SK-N-SH treated with all-trans-retinoic acid at 6 μM for 48 hours (cell line): Measurements from ENCODE around the gene LTBR.

ENCODE experiments used
- ATAC-seq: fragments of 200-7000 bp; cut with Tn5 transposase; 3 replicates; pipeline ENCODE4 v1.9.1; 2020; ENCODE audit warnings: mild to moderate bottlenecking, moderate library complexity
- ARNTL ChIP-seq: fragments of 450-650 bp; formaldehyde crosslinking; IDR thresholded peaks from 2 replicates; pipeline ENCODE4 v1.5.0; 2020; ENCODE audit warnings: low read depth, mild to moderate bottlenecking, moderate library complexity, borderline replicate concordance
- BACH2 ChIP-seq: fragments of 250-450 bp; sonication (Bioruptor Pico); IDR thresholded peaks from 2 replicates; pipeline ENCODE4 v1.9.0; 2021; ENCODE audit warnings: mild to moderate bottlenecking, borderline replicate concordance
- CSDC2 ChIP-seq: fragments of 250-450 bp; sonication (Bioruptor Pico); IDR thresholded peaks from 2 replicates; pipeline ENCODE4 v1.5.0; 2020; ENCODE audit warnings: mild to moderate bottlenecking, moderate library complexity
- ESRRG ChIP-seq: fragments of 250-450 bp; sonication (Bioruptor Pico); IDR thresholded peaks from 2 replicates; pipeline ENCODE4 v1.6.1; 2021; ENCODE audit warnings: mild to moderate bottlenecking
- GLIS3 ChIP-seq: fragments of 250-450 bp; sonication (Bioruptor Pico); IDR thresholded peaks from 2 replicates; pipeline ENCODE4 v1.5.0; 2020; ENCODE audit warnings: mild to moderate bottlenecking, moderate library complexity
- ISL1 ChIP-seq: fragments of 250-450 bp; sonication (Bioruptor Pico); IDR thresholded peaks from 2 replicates; pipeline ENCODE4 v2.1.2; 2022; ENCODE audit warnings: mild to moderate bottlenecking, moderate library complexity
- PPARA ChIP-seq: fragments of 250-450 bp; sonication (Bioruptor Pico); IDR thresholded peaks from 2 replicates; pipeline ENCODE4 v1.5.0; 2020; ENCODE audit warnings: mild to moderate bottlenecking, borderline replicate concordance
- RARB ChIP-seq: fragments of 250-450 bp; sonication (Bioruptor Pico); IDR thresholded peaks from 2 replicates; pipeline ENCODE4 v1.8.0; 2021; ENCODE audit warnings: mild to moderate bottlenecking, moderate library complexity
- SNAI2 ChIP-seq: fragments of 250-450 bp; sonication (Bioruptor Pico); IDR thresholded peaks from 2 replicates; pipeline ENCODE4 v1.5.0; 2020; ENCODE audit warnings: mild to moderate bottlenecking, moderate library complexity
- TCF4 ChIP-seq: fragments of 250-450 bp; sonication (Bioruptor Pico); IDR thresholded peaks from 2 replicates; pipeline ENCODE4 v1.8.0; 2021; ENCODE audit warnings: mild to moderate bottlenecking, moderate library complexity, borderline replicate concordance
- TOX ChIP-seq: fragments of 250-450 bp; sonication (Bioruptor Pico); IDR thresholded peaks from 2 replicates; pipeline ENCODE4 v1.8.0; 2021; ENCODE audit warnings: mild to moderate bottlenecking, moderate library complexity, borderline replicate concordance
- ZFP3 ChIP-seq: fragments of 250-450 bp; sonication (Bioruptor Pico); IDR thresholded peaks from 2 replicates; pipeline ENCODE4 v1.5.0; 2020; ENCODE audit warnings: mild to moderate bottlenecking, moderate library complexity
- ZFP30 ChIP-seq: fragments of 450-650 bp; formaldehyde crosslinking; IDR thresholded peaks from 2 replicates; pipeline ENCODE4 v1.5.0; 2022; ENCODE audit warnings: mild to moderate bottlenecking, moderate library complexity
- ZNF565 ChIP-seq: fragments of 450-650 bp; formaldehyde crosslinking; conservative IDR thresholded peaks from 2 replicates; pipeline ENCODE4 v1.5.0; 2020; ENCODE audit warnings: low read depth, mild to moderate bottlenecking, moderate library complexity
- TF ChIP-seq, protein P1 (sequence below): fragments of 250-450 bp; sonication (Bioruptor Pico); IDR thresholded peaks from 2 replicates; pipeline ENCODE4 v1.8.0; 2021; ENCODE audit warnings: low read depth, mild to moderate bottlenecking, moderate library complexity, borderline replicate concordance
- TF ChIP-seq, protein P2 (sequence below): fragments of 250-450 bp; sonication (Bioruptor Pico); IDR thresholded peaks from 2 replicates; pipeline ENCODE4 v1.5.1; 2021; ENCODE audit warnings: mild to moderate bottlenecking, moderate library complexity
- TF ChIP-seq, protein P3 (sequence below): fragments of 250-450 bp; sonication (Bioruptor Pico); IDR thresholded peaks from 2 replicates; pipeline ENCODE4 v1.5.1; 2020; ENCODE audit warnings: low read depth, mild to moderate bottlenecking, moderate library complexity
- TF ChIP-seq, protein P4 (sequence below): fragments of 250-450 bp; sonication (Bioruptor Pico); IDR thresholded peaks from 2 replicates; pipeline ENCODE4 v1.5.0; 2020; ENCODE audit warnings: mild to moderate bottlenecking, moderate library complexity

LTBR gene

DNA sequence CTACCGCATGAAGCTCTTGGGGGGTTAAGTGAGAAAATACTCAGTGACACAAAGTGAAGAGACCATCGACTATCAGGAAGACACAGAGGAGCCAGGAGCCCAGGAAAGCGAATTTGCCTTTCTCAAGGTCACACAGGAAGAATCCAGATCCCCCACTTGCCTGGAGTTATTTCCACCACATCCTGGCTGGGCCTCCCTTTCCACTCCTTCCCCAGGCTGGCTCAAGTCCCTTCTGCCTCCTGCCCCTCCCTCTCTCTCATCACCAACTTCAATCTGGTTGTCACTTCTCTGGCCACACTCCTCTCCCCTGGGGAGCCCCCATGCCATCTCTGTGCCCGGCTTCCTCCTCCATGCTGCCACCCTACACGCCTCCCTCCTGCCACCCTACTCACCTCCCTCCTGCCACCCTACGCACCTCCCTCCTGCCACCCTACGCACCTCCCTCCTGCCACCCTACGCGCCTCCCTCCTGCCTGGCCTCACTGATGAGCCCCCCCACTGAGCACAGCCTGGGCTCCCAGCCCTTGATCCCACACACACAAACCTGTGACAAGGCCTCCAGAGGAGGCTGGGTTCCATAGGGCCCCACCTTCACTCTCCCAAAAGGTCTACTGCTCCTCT lies 14.9 kb upstream of the LTBR start:
- no peak for ATAC-seq
- TF ChIP-seq SNAI2 (no peak), ZFP3 (no peak), PPARA (CRISPR knock-in tag) (no peak), ZFP30 (CRISPR knock-in tag) (no peak), ISL1 (no peak), BACH2 (CRISPR knock-in tag) (no peak)
- TF ChIP-seq, protein P1, sequence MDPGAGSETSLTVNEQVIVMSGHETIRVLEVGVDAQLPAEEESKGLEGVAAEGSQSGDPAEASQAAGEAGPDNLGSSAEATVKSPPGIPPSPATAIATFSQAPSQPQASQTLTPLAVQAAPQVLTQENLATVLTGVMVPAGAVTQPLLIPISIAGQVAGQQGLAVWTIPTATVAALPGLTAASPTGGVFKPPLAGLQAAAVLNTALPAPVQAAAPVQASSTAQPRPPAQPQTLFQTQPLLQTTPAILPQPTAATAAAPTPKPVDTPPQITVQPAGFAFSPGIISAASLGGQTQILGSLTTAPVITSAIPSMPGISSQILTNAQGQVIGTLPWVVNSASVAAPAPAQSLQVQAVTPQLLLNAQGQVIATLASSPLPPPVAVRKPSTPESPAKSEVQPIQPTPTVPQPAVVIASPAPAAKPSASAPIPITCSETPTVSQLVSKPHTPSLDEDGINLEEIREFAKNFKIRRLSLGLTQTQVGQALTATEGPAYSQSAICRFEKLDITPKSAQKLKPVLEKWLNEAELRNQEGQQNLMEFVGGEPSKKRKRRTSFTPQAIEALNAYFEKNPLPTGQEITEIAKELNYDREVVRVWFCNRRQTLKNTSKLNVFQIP (CRISPR knock-in tag): no peak
- TF ChIP-seq, protein P2, sequence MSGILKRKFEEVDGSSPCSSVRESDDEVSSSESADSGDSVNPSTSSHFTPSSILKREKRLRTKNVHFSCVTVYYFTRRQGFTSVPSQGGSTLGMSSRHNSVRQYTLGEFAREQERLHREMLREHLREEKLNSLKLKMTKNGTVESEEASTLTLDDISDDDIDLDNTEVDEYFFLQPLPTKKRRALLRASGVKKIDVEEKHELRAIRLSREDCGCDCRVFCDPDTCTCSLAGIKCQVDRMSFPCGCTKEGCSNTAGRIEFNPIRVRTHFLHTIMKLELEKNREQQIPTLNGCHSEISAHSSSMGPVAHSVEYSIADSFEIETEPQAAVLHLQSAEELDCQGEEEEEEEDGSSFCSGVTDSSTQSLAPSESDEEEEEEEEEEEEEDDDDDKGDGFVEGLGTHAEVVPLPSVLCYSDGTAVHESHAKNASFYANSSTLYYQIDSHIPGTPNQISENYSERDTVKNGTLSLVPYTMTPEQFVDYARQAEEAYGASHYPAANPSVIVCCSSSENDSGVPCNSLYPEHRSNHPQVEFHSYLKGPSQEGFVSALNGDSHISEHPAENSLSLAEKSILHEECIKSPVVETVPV (CRISPR knock-in tag): no peak

DNA sequence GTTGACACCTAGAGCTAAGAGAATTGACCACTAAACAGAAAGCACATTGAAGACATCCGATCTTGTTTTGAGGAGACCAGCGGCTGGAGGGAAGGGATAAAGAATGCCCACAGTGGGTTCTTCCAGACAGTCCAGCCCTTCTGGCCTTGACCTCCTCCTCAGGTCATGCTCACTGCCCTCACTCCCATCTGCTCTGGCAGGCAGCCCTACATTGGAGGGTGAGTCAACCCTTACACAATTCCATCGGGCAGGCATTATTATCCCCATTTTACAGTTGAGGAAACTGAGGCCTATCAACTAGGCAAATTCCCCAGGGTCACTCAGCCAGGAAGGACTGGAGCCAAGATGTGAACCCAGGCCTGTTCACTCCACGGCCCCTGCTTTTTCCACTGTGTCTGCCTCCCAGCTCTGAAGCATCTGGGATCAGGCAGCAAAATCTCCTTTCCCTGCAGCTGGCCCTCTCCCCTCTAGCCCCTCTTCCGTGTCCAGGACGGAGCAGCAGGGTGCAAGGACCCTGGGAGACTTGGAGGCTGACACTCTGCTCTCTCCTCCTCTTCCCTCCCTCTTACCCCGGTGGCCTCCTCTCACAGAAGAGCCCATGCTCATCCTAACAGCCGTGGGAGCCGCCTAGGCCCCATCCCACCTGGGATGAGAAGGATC lies 13.9 kb upstream of the LTBR start:
- TF ChIP-seq SNAI2 (no peak), ARNTL (CRISPR knock-in tag) (no peak), TOX (CRISPR knock-in tag) (no peak), GLIS3 (CRISPR knock-in tag) (no peak), ISL1 (no peak), TCF4 (CRISPR knock-in tag) (no peak), ZFP30 (CRISPR knock-in tag) (no peak)
- TF ChIP-seq, protein P3, sequence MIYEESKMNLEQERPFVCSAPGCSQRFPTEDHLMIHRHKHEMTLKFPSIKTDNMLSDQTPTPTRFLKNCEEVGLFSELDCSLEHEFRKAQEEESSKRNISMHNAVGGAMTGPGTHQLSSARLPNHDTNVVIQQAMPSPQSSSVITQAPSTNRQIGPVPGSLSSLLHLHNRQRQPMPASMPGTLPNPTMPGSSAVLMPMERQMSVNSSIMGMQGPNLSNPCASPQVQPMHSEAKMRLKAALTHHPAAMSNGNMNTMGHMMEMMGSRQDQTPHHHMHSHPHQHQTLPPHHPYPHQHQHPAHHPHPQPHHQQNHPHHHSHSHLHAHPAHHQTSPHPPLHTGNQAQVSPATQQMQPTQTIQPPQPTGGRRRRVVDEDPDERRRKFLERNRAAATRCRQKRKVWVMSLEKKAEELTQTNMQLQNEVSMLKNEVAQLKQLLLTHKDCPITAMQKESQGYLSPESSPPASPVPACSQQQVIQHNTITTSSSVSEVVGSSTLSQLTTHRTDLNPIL (CRISPR knock-in tag): no peak
- TF ChIP-seq, protein P4, sequence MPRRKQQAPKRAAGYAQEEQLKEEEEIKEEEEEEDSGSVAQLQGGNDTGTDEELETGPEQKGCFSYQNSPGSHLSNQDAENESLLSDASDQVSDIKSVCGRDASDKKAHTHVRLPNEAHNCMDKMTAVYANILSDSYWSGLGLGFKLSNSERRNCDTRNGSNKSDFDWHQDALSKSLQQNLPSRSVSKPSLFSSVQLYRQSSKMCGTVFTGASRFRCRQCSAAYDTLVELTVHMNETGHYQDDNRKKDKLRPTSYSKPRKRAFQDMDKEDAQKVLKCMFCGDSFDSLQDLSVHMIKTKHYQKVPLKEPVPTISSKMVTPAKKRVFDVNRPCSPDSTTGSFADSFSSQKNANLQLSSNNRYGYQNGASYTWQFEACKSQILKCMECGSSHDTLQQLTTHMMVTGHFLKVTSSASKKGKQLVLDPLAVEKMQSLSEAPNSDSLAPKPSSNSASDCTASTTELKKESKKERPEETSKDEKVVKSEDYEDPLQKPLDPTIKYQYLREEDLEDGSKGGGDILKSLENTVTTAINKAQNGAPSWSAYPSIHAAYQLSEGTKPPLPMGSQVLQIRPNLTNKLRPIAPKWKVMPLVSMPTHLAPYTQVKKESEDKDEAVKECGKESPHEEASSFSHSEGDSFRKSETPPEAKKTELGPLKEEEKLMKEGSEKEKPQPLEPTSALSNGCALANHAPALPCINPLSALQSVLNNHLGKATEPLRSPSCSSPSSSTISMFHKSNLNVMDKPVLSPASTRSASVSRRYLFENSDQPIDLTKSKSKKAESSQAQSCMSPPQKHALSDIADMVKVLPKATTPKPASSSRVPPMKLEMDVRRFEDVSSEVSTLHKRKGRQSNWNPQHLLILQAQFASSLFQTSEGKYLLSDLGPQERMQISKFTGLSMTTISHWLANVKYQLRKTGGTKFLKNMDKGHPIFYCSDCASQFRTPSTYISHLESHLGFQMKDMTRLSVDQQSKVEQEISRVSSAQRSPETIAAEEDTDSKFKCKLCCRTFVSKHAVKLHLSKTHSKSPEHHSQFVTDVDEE (CRISPR knock-in tag): no peak
- no peak for ATAC-seq

DNA sequence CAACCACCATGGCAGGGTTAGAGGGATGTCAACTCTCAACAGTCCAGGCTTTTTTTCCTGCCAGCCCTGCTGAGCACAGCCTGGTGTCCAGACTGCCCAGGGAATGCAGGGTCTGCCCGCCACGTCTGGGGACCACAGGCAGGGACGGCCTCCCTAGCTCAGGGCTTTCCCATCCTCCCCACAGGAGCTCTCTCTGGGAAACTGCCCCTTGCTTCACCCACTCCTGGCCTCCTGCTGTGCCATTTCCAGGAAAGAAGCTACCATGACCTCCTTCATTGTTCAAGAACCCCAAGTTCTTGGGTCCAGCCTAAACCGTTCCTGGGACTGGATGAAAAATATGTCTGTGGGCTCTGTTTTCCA lies 13.4 kb upstream of the LTBR start:
- no peak for ATAC-seq
- TF ChIP-seq RARB (no peak), ZNF565 (CRISPR knock-in tag) (no peak), GLIS3 (CRISPR knock-in tag) (no peak), ZFP3 (no peak), CSDC2 (CRISPR knock-in tag) (no peak), ESRRG (CRISPR knock-in tag) (no peak), ISL1 (no peak), SNAI2 (no peak), TOX (CRISPR knock-in tag) (no peak), ARNTL (CRISPR knock-in tag) (no peak)
- TF ChIP-seq, protein P1 (CRISPR knock-in tag): no peak
- TF ChIP-seq, protein P4 (CRISPR knock-in tag): no peak
